H1 (cell line): ENCODE data around the gene CNDP2. TPM values are rescaled to one million over a fixed set of nuclear protein-coding genes. Genes with fewer than 3 reads are reported as not detected.

ENCODE experiments used
- BACH1 ChIP-seq: IDR thresholded peaks from 2 replicates; pipeline ENCODE4 v1.6.1; 2012; ENCODE audit warnings: low read length, improper control_type of control experiment
- CBX8 ChIP-seq: fragments of 300-800, 300-1000 bp; sonication (generic); IDR thresholded peaks from 2 replicates; pipeline ENCODE4 v1.7.1; 2016; ENCODE audit warnings: low read depth, low read length, borderline replicate concordance
- EP300 ChIP-seq, 2 experiments: IDR thresholded peaks; 1 replicate in 1 of 2; 2 replicates in 1 of 2; pipeline ENCODE4 v1.6.1; 2011 to 2012; ENCODE audit warnings: low read depth in 2 of 2, low read length in 2 of 2, mild to moderate bottlenecking in 2 of 2, borderline replicate concordance in 1 of 2, inconsistent platforms in 1 of 2, moderate library complexity in 1 of 2
- JUND ChIP-seq: IDR thresholded peaks from 2 replicates; pipeline ENCODE4 v1.6.1; 2011; ENCODE audit warnings: mild to moderate bottlenecking, improper control_type of control experiment, low read length
- POLR2A ChIP-seq, 2 experiments: IDR thresholded peaks; 1 replicate in 1 of 2; 2 replicates in 1 of 2; pipeline ENCODE4 v1.6.1; 2011; ENCODE audit warnings: low read depth in 2 of 2, low read length in 2 of 2, mild to moderate bottlenecking in 2 of 2; ENCODE audit errors: control extremely low read depth in 1 of 2
- SIN3A ChIP-seq, 2 experiments: IDR thresholded peaks in 1 of 2; conservative IDR thresholded peaks in 1 of 2; 2 replicates each; pipeline ENCODE4 v1.6.1; 2011 to 2012; ENCODE audit warnings: low read length in 2 of 2, improper control_type of control experiment in 1 of 2, low read depth in 1 of 2, mild to moderate bottlenecking in 1 of 2
- SP2 ChIP-seq: IDR thresholded peaks from 2 replicates; pipeline ENCODE4 v1.6.1; 2012; ENCODE audit warnings: mild to moderate bottlenecking, low read length, inconsistent platforms
- SP4 ChIP-seq: IDR thresholded peaks from 2 replicates; pipeline ENCODE4 v1.6.1; 2012; ENCODE audit warnings: low read length, inconsistent platforms
- polyA plus RNA-seq, 7 experiments: library from polyadenylated mRNA; depleted of rRNA in 3 of 7; stranded (reverse) in 5 of 7; unstranded in 2 of 7; fragments of >200 nt in 5 of 7; fragments of 200-250 nt in 2 of 7; gene quantifications; 1 replicate in 5 of 7; 2 replicates in 1 of 7; 4 replicates in 1 of 7; pipeline versions ENCODE4 v1.2.1 to v1.2.3, GENCODE V29; 2011 to 2013; ENCODE audit warnings: missing spikeins in 2 of 7, mixed read lengths in 2 of 7
- total RNA-seq: library from RNA; stranded (reverse); fragmentation: NEBNext Ultra II Directional; extraction: Animal tissue kit (Norgen Biotek cat#: 25700); gene quantifications from 2 replicates; pipeline ENCODE4 v1.2.1, GENCODE V29; 2021

CNDP2 gene
- total and polyA plus RNA-seq, 2 of the 8 experiments (the other 6 are each of a cell fraction or from before 2014, with no cell fraction given), result 71.8 to 243 TPM

GRCh38 chr18:74547860-74548259 lies 51.7 kb downstream of the CNDP2 start (continued):
- TF ChIP-seq JUND (no peak), SP4 (no peak), EP300 (IDR thresholded peaks at IDR 0.05; ENCODE audit: borderline replicate concordance in 1 of 2, low read depth in 2 of 2, low read length in 2 of 2) (no peak), BACH1 (no peak), SIN3A (conservative IDR thresholded peaks at IDR 0.05 in 1 of 2, IDR thresholded peaks at IDR 0.05 in 1 of 2; ENCODE audit: low read depth in 1 of 2, low read length in 2 of 2) (no peak), POLR2A (IDR thresholded peaks at IDR 0.05; ENCODE audit: control extremely low read depth in 1 of 2, low read depth in 2 of 2, low read length in 2 of 2) (no peak), SP2 (no peak), CBX8 (no peak)
